M059J (cell line): Measurements from ENCODE around the gene S100A6. TPM values are rescaled to one million over a fixed set of nuclear protein-coding genes. Genes with fewer than 3 reads are reported as not detected.
A peak's percentile ranks its signal among the peaks of the same experiment; 100 is the strongest.
"Not testable (repeated sequence)": the region's sequence is repeated elsewhere in the genome, so short reads cannot be mapped to it uniquely, and the experiment has no call there.

ENCODE experiments used
- DNase-seq: peaks from one replicate; pipeline ENCODE4 v3.0.0-alpha.2; 2012; ENCODE audit warnings: low read depth
- total RNA-seq: library from RNA; depleted of rRNA; stranded (reverse); fragments of >200 nt; shearing (Covaris generic); gene quantifications from 2 replicates; pipeline ENCODE4 v1.2.3, GENCODE V29; 2014

S100A6 gene
- total RNA-seq, 1 experiment from 2014 or later, result 526 TPM

- no peak for DNase-seq
These were observed 28.2 kb upstream of the S100A6 start for GRCh38 chr1:153563991-153564390.

- no peak for DNase-seq
These were observed 27.7 kb upstream of the S100A6 start for GRCh38 chr1:153563483-153563901.

- DNase-seq, result not testable (repeated sequence)
These were observed 26.2 kb upstream of the S100A6 start for GRCh38 chr1:153562021-153562420.

GRCh38 chr1:153561466-153561985 lies 25.7 kb upstream of the S100A6 start:
- no peak for DNase-seq

GRCh38 chr1:153560771-153561465 lies 25.1 kb upstream of the S100A6 start:
- DNase-seq, result no peak

GRCh38 chr1:153560241-153560640 lies 24.4 kb upstream of the S100A6 start:
- DNase-seq, result no peak

- DNase-seq, result no peak
These were observed 22.1 kb upstream of the S100A6 start for GRCh38 chr1:153557877-153558276.

GRCh38 chr1:153556348-153556747 lies 20.6 kb upstream of the S100A6 start:
- no peak for DNase-seq

- no peak for DNase-seq
These were observed 18.2 kb upstream of the S100A6 start for GRCh38 chr1:153553830-153554541.

- DNase-seq, result no peak
These were observed 17.3 kb upstream of the S100A6 start for GRCh38 chr1:153553096-153553495.

GRCh38 chr1:153552335-153552734 lies 16.5 kb upstream of the S100A6 start:
- DNase-seq, result no peak

GRCh38 chr1:153550827-153551500 lies 15.2 kb upstream of the S100A6 start:
- DNase-seq, result no peak

GRCh38 chr1:153550398-153550758 lies 14.6 kb upstream of the S100A6 start:
- DNase-seq, result no peak

- no peak for DNase-seq
These were observed 14.1 kb upstream of the S100A6 start for GRCh38 chr1:153549741-153550397.

- peak; percentile 94 for DNase-seq
These were observed 13.2 kb upstream of the S100A6 start, which contains the start of gene S100A3 for GRCh38 chr1:153548722-153549688. Gene S100A3 (minus strand): TSS chr1:153549258. CDS start chr1:153548485, 773 bp downstream.

GRCh38 chr1:153547560-153548551 lies 12.1 kb upstream of the S100A6 start:
- DNase-seq, result no peak

GRCh38 chr1:153546796-153547559 lies 11.2 kb upstream of the S100A6 start:
- DNase-seq, result no peak

GRCh38 chr1:153546371-153546770 lies 10.6 kb upstream of the S100A6 start:
- DNase-seq, result no peak
